ENCODE data around the gene SYNC. TPM values are rescaled to one million over a fixed set of nuclear protein-coding genes. Genes with fewer than 3 reads are reported as not detected.
"Not testable (repeated sequence)": the region's sequence is repeated elsewhere in the genome, so short reads cannot be mapped to it uniquely, and the experiment has no call there.

The SYNC gene
- total RNA-seq, 1 donor from 2014 or later: 38.6 TPM

GRCh38 chr1:32713081-32713480 lies 10.5 kb upstream of the SYNC start:
- no peaks in the 10 kb centered on the region for H3K27me3 ChIP-seq (ENCODE audit: control insufficient read depth in 3 of 3, insufficient read depth in 3 of 3, low read length in 3 of 3)
- H3K9me3 ChIP-seq (ENCODE audit: control insufficient read depth in 3 of 3, low read length in 3 of 3): no peaks in the 10 kb centered on the region

DNA sequence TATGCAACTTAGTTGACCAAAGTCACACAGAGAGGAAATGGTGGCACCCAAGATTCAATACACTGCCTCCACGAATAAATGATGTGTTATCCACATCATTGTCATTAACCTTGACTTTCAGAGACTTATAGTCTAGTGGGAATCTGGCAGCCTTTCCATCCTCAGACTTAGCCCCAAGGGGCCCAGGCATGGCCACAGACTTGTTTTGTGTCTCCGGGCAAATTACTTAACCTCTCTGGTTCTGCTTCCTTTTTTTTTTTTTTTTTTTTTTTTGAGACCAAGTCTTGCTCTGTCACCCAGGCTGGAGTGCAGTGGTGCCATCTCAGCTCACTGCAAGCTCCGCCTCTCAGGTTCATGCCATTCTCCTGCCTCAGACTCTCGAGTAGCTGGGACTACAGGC lies 8.7 kb upstream of the SYNC start:
- not testable (repeated sequence) for H3K4me3 ChIP-seq (ENCODE audit: low read length in 3 of 3); H3K4me1 ChIP-seq (ENCODE audit: control insufficient read depth in 3 of 3, insufficient read depth in 3 of 3, low read length in 3 of 3)

More at GRCh38 chr1:32713081-32713480, 10.5 kb upstream of the SYNC start:
- no peaks in the 10 kb centered on the region for H3K36me3 ChIP-seq (ENCODE audit: control insufficient read depth in 3 of 3, insufficient read depth in 3 of 3, low read length in 3 of 3)
- peaks cover 0 to 8% (median 5%) of the 10 kb centered on the region in 3 donors for H3K4me1 ChIP-seq (ENCODE audit: control insufficient read depth in 3 of 3, insufficient read depth in 3 of 3, low read length in 3 of 3)
- no peak overlapping the region for H3K27ac ChIP-seq (ENCODE audit: low read depth, low read length)
- H3K4me3 ChIP-seq (ENCODE audit: low read length in 3 of 3): no peak overlapping the region
- no peak overlapping the region for H3K9ac ChIP-seq (ENCODE audit: low read depth in 1 of 3, low read length in 3 of 3)

GRCh38 chr1:32709476-32709875 lies 6.9 kb upstream of the SYNC start:
- Histone ChIP-seq H3K36me3 (ENCODE audit: control insufficient read depth in 3 of 3, insufficient read depth in 3 of 3, low read length in 3 of 3) (no peaks in the 10 kb centered on the region), H3K4me3 (ENCODE audit: low read length in 3 of 3) (no peak overlapping the region), H3K27ac (ENCODE audit: low read depth, low read length) (no peak overlapping the region), H3K4me1 (ENCODE audit: control insufficient read depth in 3 of 3, insufficient read depth in 3 of 3, low read length in 3 of 3) (peaks cover 3 to 5% (median 3%) of the 10 kb centered on the region in 3 donors), H3K9ac (ENCODE audit: low read depth in 1 of 3, low read length in 3 of 3) (no peak overlapping the region), H3K27me3 (ENCODE audit: control insufficient read depth in 3 of 3, insufficient read depth in 3 of 3, low read length in 3 of 3) (no peaks in the 10 kb centered on the region), H3K9me3 (ENCODE audit: control insufficient read depth in 3 of 3, low read length in 3 of 3) (no peaks in the 10 kb centered on the region)

More for the DNA sequence above, 8.7 kb upstream of the SYNC start:
- not testable (repeated sequence) for H3K36me3 ChIP-seq (ENCODE audit: control insufficient read depth in 3 of 3, insufficient read depth in 3 of 3, low read length in 3 of 3); H3K9ac ChIP-seq (ENCODE audit: low read depth in 1 of 3, low read length in 3 of 3); H3K27ac ChIP-seq (ENCODE audit: low read depth, low read length); H3K27me3 ChIP-seq (ENCODE audit: control insufficient read depth in 3 of 3, insufficient read depth in 3 of 3, low read length in 3 of 3); H3K9me3 ChIP-seq (ENCODE audit: control insufficient read depth in 3 of 3, low read length in 3 of 3)

DNA sequence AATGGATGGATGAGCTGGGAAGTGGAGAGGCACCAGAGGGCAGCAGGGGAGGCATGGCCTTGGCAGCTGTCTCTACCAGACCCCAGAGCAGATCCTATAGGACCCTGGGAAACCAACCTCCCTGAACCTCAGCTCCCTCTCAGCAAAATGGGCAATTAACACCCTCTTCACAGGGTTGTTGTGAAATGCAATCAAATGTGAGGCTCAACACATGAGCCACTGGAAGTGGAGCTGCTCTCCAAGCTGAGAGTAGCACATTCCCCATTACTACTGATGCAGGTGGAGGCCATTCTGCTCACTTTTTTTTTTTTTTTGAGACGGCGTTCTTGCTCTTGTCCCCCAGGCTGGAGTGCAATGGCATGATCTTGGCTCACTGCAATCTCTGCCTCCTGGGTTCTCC lies 6.5 kb upstream of the SYNC start:
- Histone ChIP-seq H3K36me3 (ENCODE audit: control insufficient read depth in 3 of 3, insufficient read depth in 3 of 3, low read length in 3 of 3) (no peaks in the 10 kb centered on the region), H3K27ac (ENCODE audit: low read depth, low read length) (no peak overlapping the region)

GRCh38 chr1:32706491-32706890 lies 3.9 kb upstream of the SYNC start:
- Histone ChIP-seq H3K36me3 (ENCODE audit: control insufficient read depth in 3 of 3, insufficient read depth in 3 of 3, low read length in 3 of 3) (no peaks in the 10 kb centered on the region), H3K9ac (ENCODE audit: low read depth in 1 of 3, low read length in 3 of 3) (no peak overlapping the region), H3K4me1 (ENCODE audit: control insufficient read depth in 3 of 3, insufficient read depth in 3 of 3, low read length in 3 of 3) (peaks cover 22 to 26% (median 24%) of the 10 kb centered on the region in 3 donors), H3K27me3 (ENCODE audit: control insufficient read depth in 3 of 3, insufficient read depth in 3 of 3, low read length in 3 of 3) (no peaks in the 10 kb centered on the region), H3K9me3 (ENCODE audit: control insufficient read depth in 3 of 3, low read length in 3 of 3) (no peaks in the 10 kb centered on the region), H3K27ac (ENCODE audit: low read depth, low read length) (peak overlapping the region; percentile 2), H3K4me3 (ENCODE audit: low read length in 3 of 3) (no peak overlapping the region)

More for the DNA sequence above, 6.5 kb upstream of the SYNC start:
- H3K27me3 ChIP-seq (ENCODE audit: control insufficient read depth in 3 of 3, insufficient read depth in 3 of 3, low read length in 3 of 3): no peaks in the 10 kb centered on the region
- no peak overlapping the region for H3K4me3 ChIP-seq (ENCODE audit: low read length in 3 of 3)
- peaks cover 7 to 9% (median 7%) of the 10 kb centered on the region in 3 donors for H3K4me1 ChIP-seq (ENCODE audit: control insufficient read depth in 3 of 3, insufficient read depth in 3 of 3, low read length in 3 of 3)
- no peaks in the 10 kb centered on the region for H3K9me3 ChIP-seq (ENCODE audit: control insufficient read depth in 3 of 3, low read length in 3 of 3)
- H3K9ac ChIP-seq (ENCODE audit: low read depth in 1 of 3, low read length in 3 of 3): no peak overlapping the region

DNA sequence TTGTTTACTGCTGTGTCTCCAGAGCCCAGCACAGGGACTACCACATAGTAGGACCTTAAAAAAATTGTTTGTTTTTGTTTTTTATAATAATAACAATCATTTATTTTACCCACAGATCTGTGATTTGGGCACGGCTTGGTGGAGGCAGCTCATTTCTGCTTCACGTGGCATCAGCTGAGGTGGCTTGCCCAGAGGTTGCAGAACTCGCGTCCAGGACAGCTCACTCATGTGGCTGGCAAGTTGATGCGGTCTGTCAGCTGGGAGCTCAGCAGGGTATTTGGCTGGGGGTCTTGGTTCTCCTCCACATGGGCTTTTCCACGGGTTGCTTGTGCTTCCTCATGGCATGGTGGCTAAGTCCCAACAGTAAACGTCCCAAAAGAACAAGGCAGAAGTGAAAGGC lies 2.9 kb upstream of the SYNC start:
- peaks cover 28 to 36% (median 31%) of the 10 kb centered on the region in 3 donors for H3K4me1 ChIP-seq (ENCODE audit: control insufficient read depth in 3 of 3, insufficient read depth in 3 of 3, low read length in 3 of 3)
- no peaks in the 10 kb centered on the region for H3K36me3 ChIP-seq (ENCODE audit: control insufficient read depth in 3 of 3, insufficient read depth in 3 of 3, low read length in 3 of 3)
- no peak overlapping the region for H3K27ac ChIP-seq (ENCODE audit: low read depth, low read length)
- H3K4me3 ChIP-seq (ENCODE audit: low read length in 3 of 3): no peak overlapping the region
- no peak overlapping the region for H3K9ac ChIP-seq (ENCODE audit: low read depth in 1 of 3, low read length in 3 of 3)
- no peaks in the 10 kb centered on the region for H3K9me3 ChIP-seq (ENCODE audit: control insufficient read depth in 3 of 3, low read length in 3 of 3)
- no peaks in the 10 kb centered on the region for H3K27me3 ChIP-seq (ENCODE audit: control insufficient read depth in 3 of 3, insufficient read depth in 3 of 3, low read length in 3 of 3)

DNA sequence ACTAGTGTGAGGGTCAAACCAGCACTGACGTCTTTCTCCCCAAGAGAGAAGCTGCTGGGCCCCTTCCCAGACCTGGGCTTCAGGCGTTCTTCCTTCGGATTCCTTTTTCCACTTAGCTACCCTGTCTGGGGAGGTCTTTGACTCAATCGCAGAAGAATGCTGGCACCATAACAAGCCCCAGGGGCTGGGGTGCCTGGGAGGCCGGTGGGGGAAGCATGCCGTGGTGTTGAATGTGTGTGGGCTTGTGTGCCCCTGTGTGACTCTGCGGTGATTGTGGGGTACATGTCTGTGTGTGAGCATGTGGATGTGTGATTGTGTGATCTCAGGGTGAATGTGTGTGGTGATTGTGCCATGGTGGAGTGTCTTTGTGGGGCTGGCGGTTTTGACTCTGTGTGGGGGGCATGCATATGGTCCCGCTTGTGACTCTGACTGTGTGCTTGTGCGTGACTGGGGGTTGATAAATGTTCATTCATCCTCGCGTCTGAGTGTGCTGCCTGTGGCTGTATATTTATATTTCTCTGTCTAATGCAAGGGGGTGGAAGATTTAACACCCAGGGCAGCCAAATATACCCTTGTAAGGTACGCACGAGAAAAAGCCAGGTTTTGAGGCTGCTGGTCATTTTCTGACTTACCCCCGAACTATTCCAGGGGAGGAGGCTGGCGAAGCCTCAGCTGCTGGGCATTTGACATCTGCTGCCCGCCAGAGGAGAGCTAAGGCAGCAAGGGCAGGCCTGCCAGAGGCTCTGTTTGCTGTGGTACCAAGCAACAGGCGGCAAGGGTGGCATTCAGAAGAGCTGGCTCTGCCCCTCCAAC lies 1.1 kb upstream of the SYNC start:
- Histone ChIP-seq H3K4me3 (ENCODE audit: low read length in 3 of 3) (peak overlapping the region; percentile 79 to 91 (median 85)), H3K27ac (ENCODE audit: low read depth, low read length) (peak overlapping the region; percentile 95), H3K9me3 (ENCODE audit: control insufficient read depth in 3 of 3, low read length in 3 of 3) (no peaks in the 10 kb centered on the region), H3K27me3 (ENCODE audit: control insufficient read depth in 3 of 3, insufficient read depth in 3 of 3, low read length in 3 of 3) (no peaks in the 10 kb centered on the region), H3K4me1 (ENCODE audit: control insufficient read depth in 3 of 3, insufficient read depth in 3 of 3, low read length in 3 of 3) (peaks cover 32 to 53% (median 42%) of the 10 kb centered on the region in 3 donors), H3K9ac (ENCODE audit: low read depth in 1 of 3, low read length in 3 of 3) (peak overlapping the region; percentile 79 to 94 (median 87)), H3K36me3 (ENCODE audit: control insufficient read depth in 3 of 3, insufficient read depth in 3 of 3, low read length in 3 of 3) (no peaks in the 10 kb centered on the region)

DNA sequence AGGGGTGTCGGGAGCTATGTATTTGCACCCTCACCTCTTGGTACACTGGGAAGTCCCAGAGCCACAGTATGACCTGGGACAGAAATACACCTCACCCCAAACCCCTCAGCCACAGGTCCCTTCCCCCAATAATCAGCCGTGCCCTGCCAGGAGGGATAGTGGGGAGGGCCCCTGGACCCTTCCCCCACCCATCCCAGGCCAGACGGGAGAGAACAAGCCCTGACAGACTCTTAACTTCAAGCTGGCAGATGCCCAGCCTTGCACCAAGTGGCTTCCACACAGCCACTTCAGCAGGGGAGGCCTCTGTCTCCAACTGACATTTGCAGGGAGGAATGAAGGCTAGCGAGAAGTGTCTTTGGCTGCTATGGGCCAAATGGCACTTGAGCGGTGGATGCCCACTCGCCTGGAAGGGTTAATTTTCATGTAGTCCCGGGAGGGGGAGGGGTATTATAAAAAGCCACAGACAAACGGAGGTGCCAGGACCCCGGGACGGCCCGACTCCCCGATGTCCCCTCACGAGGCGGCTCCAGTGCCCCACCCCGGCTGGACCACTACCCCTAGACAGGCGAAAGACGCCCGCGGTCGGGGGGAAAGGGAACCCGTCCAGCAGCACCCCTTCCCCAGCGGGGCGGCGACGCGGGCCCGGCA lies 495 bp downstream of the SYNC start:
- Histone ChIP-seq H3K4me3 (ENCODE audit: low read length in 3 of 3) (peak overlapping the region; percentile 75 to 87 (median 77)), H3K9me3 (ENCODE audit: control insufficient read depth in 3 of 3, low read length in 3 of 3) (no peaks in the 10 kb centered on the region), H3K9ac (ENCODE audit: low read depth in 1 of 3, low read length in 3 of 3) (peak overlapping the region; percentile 81 to 94 (median 82)), H3K27me3 (ENCODE audit: control insufficient read depth in 3 of 3, insufficient read depth in 3 of 3, low read length in 3 of 3) (no peaks in the 10 kb centered on the region), H3K4me1 (ENCODE audit: control insufficient read depth in 3 of 3, insufficient read depth in 3 of 3, low read length in 3 of 3) (peaks cover 37 to 58% (median 46%) of the 10 kb centered on the region in 3 donors), H3K27ac (ENCODE audit: low read depth, low read length) (peak overlapping the region; percentile 95), H3K36me3 (ENCODE audit: control insufficient read depth in 3 of 3, insufficient read depth in 3 of 3, low read length in 3 of 3) (no peaks in the 10 kb centered on the region)

DNA sequence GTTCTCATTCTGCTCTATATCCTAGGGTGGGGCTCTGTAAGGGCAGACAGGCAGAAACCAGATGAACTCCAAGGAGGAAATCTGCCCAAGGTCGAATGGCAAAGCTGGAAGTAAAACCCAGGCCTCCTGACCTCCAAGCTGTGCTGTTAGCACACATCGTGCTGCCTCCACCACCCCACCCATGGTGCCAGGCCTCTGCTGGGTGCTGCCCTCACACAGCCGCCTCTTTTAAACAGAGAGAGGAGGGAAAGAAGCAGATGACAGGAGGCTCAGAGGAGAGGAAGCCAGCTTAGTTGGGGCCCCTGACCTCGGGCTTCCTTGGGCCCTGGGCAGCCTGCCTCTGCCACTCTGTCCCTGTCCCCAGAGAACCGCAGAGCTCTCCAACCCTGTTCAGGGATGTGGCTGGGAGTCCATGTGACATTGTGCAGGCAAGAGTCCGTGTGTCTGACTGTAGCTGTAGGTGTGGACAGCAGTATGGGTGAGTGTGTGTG lies 1.1 kb downstream of the SYNC start:
- no peaks in the 10 kb centered on the region for H3K9me3 ChIP-seq (ENCODE audit: control insufficient read depth in 3 of 3, low read length in 3 of 3)
- H3K9ac ChIP-seq (ENCODE audit: low read depth in 1 of 3, low read length in 3 of 3): peak overlapping the region; percentile 81 to 94 (median 82)
- H3K4me3 ChIP-seq (ENCODE audit: low read length in 3 of 3): peak overlapping the region; percentile 75 to 87 (median 77)
- no peaks in the 10 kb centered on the region for H3K27me3 ChIP-seq (ENCODE audit: control insufficient read depth in 3 of 3, insufficient read depth in 3 of 3, low read length in 3 of 3)
- H3K36me3 ChIP-seq (ENCODE audit: control insufficient read depth in 3 of 3, insufficient read depth in 3 of 3, low read length in 3 of 3): peaks cover 0 to under 1% (median 0%) of the 10 kb centered on the region in 3 donors
- H3K27ac ChIP-seq (ENCODE audit: low read depth, low read length): peak overlapping the region; percentile 95
- peaks cover 37 to 58% (median 46%) of the 10 kb centered on the region in 3 donors for H3K4me1 ChIP-seq (ENCODE audit: control insufficient read depth in 3 of 3, insufficient read depth in 3 of 3, low read length in 3 of 3)

DNA sequence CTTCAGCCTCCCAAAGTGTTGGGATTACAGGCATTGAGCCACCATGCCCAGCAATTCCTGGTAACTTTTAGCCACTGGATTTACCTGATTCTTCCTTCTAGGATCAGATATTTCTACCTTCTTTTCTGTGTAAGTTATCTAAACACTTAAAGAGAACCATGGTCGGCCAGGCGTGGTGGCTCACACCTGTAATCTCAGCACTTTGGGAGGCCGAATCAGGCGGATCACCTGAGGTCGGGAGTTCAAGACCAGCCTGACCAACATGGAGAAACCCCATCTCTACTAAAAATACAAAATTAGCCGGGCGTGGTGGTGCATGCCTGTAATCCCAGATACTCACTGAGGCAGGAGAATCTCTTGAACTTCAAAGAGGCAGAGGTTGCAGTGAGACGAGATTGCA lies 5.6 kb downstream of the SYNC start:
- H3K27ac ChIP-seq (ENCODE audit: low read depth, low read length); H3K9me3 ChIP-seq (ENCODE audit: control insufficient read depth in 3 of 3, low read length in 3 of 3); H3K9ac ChIP-seq (ENCODE audit: low read depth in 1 of 3, low read length in 3 of 3); H3K27me3 ChIP-seq (ENCODE audit: control insufficient read depth in 3 of 3, insufficient read depth in 3 of 3, low read length in 3 of 3); H3K4me3 ChIP-seq (ENCODE audit: low read length in 3 of 3): not testable (repeated sequence)
- Histone ChIP-seq H3K4me1 (ENCODE audit: control insufficient read depth in 3 of 3, insufficient read depth in 3 of 3, low read length in 3 of 3) (peaks cover 39 to 74% (median 54%) of the 10 kb centered on the region in 3 donors), H3K36me3 (ENCODE audit: control insufficient read depth in 3 of 3, insufficient read depth in 3 of 3, low read length in 3 of 3) (peaks cover 13 to 27% (median 13%) of the 10 kb centered on the region in 3 donors)
